GOT3 (cell line): Measurements from ENCODE around the gene ZNF467.

Experiments used
- DNase-seq: peaks from one replicate; lab custom pipeline; 2025; ENCODE audit warnings: mixed read lengths; lab: John Stamatoyannopoulos, UW

Gene ZNF467

GRCh38 chr7:149773446-149774236 is at the start of gene ZNF467:
Gene ZNF467 (minus strand): TSS chr7:149773588. CDS start chr7:149771032, 2,556 bp downstream.
- DNase-seq, result no peak

GRCh38 chr7:149822353-149822943 is 49.1 kb upstream of the ZNF467 start:
- no peak for DNase-seq

- no peak for DNase-seq
Observed at GRCh38 chr7:149821191-149822148, 48.1 kb upstream of the ZNF467 start.

- DNase-seq, result no peak
Observed at GRCh38 chr7:149820622-149821190, 47.3 kb upstream of the ZNF467 start.

GRCh38 chr7:149819961-149820340 is 46.6 kb upstream of the ZNF467 start:
- DNase-seq, result no peak

GRCh38 chr7:149819141-149819960 is 46.0 kb upstream of the ZNF467 start:
- no peak for DNase-seq

GRCh38 chr7:149818536-149818840 is 45.1 kb upstream of the ZNF467 start:
- DNase-seq, result no peak

- DNase-seq, result no peak
Observed at GRCh38 chr7:149817836-149818535, 44.6 kb upstream of the ZNF467 start.

GRCh38 chr7:149817301-149817771 is 43.9 kb upstream of the ZNF467 start:
- DNase-seq, result no peak

- no peak for DNase-seq
Observed at GRCh38 chr7:149816794-149817193, 43.4 kb upstream of the ZNF467 start.

GRCh38 chr7:149816267-149816751 is 42.9 kb upstream of the ZNF467 start:
- DNase-seq, result no peak

GRCh38 chr7:149815661-149816266 is 42.4 kb upstream of the ZNF467 start:
- DNase-seq, result no peak

GRCh38 chr7:149815121-149815520 is 41.7 kb upstream of the ZNF467 start:
- DNase-seq, result no peak

GRCh38 chr7:149814494-149814893 is 41.1 kb upstream of the ZNF467 start:
- no peak for DNase-seq

- no peak for DNase-seq
Observed at GRCh38 chr7:149813254-149814035, 40.1 kb upstream of the ZNF467 start.

GRCh38 chr7:149811831-149812490 is 38.6 kb upstream of the ZNF467 start:
- no peak for DNase-seq

- DNase-seq, result no peak
Observed at GRCh38 chr7:149811221-149811620, 37.8 kb upstream of the ZNF467 start.

- no peak for DNase-seq
Observed at GRCh38 chr7:149809215-149809614, 35.8 kb upstream of the ZNF467 start.

GRCh38 chr7:149808311-149808710 is 34.9 kb upstream of the ZNF467 start:
- DNase-seq, result no peak
